Measurements from ENCODE around the gene SIAH3. TPM values are rescaled to one million over a fixed set of nuclear protein-coding genes. Genes with fewer than 3 reads are reported as not detected.

The SIAH3 gene
- total RNA-seq, 4 donors from 2014 or later: under 0.01 to 4.6 (median 0.09) TPM

GRCh38 chr13:45744979-45745378 lies 106.6 kb downstream of the SIAH3 start:
- H3K4me1 ChIP-seq: no peaks in the 10 kb centered on the region
- no peaks in the 10 kb centered on the region for H3K36me3 ChIP-seq
- no peak for TF ChIP-seq POLR2A (IDR thresholded peaks at IDR 0.05)
- no peak for TF ChIP-seq CTCF (IDR thresholded peaks at IDR 0.05)
- no peak for DNase-seq
- H3K27ac ChIP-seq: no peak overlapping the region
- intact Hi-C loops (cut with DNase I; ENCODE audit: low total_unique reads): no loop called here
- no peaks in the 10 kb centered on the region for H3K9me3 ChIP-seq
- H3K4me3 ChIP-seq: no peak overlapping the region
- H3K27me3 ChIP-seq: no peaks in the 10 kb centered on the region

- no peaks in the 10 kb centered on the region for H3K4me1 ChIP-seq
- no peak for TF ChIP-seq POLR2A (IDR thresholded peaks at IDR 0.05)
- no peak overlapping the region for H3K27ac ChIP-seq
- H3K36me3 ChIP-seq: no peaks in the 10 kb centered on the region
- H3K4me3 ChIP-seq: no peak overlapping the region
- intact Hi-C loops (cut with DNase I; ENCODE audit: low total_unique reads): no loop called here
- DNase-seq: no peak
- H3K27me3 ChIP-seq: no peaks in the 10 kb centered on the region
- no peaks in the 10 kb centered on the region for H3K9me3 ChIP-seq
Measured at GRCh38 chr13:45742985-45743384, 108.6 kb downstream of the SIAH3 start.

GRCh38 chr13:45737571-45738017 lies 114.0 kb downstream of the SIAH3 start:
- intact Hi-C loops (cut with DNase I; ENCODE audit: low total_unique reads): no loop called here
- Histone ChIP-seq H3K4me1 (no peaks in the 10 kb centered on the region), H3K27ac (no peak overlapping the region), H3K36me3 (no peaks in the 10 kb centered on the region), H3K27me3 (no peaks in the 10 kb centered on the region), H3K4me3 (no peak overlapping the region), H3K9me3 (no peaks in the 10 kb centered on the region)
- no peak for TF ChIP-seq CTCF (IDR thresholded peaks at IDR 0.05)
- no peak for TF ChIP-seq POLR2A (IDR thresholded peaks at IDR 0.05)
- no peak for DNase-seq

- H3K36me3 ChIP-seq: no peaks in the 10 kb centered on the region
- H3K27ac ChIP-seq: no peak overlapping the region
- no peaks in the 10 kb centered on the region for H3K9me3 ChIP-seq
- no peaks in the 10 kb centered on the region for H3K27me3 ChIP-seq
- no peaks in the 10 kb centered on the region for H3K4me1 ChIP-seq
- DNase-seq: no peak
- no peak overlapping the region for H3K4me3 ChIP-seq
- no peak for TF ChIP-seq CTCF (IDR thresholded peaks at IDR 0.05)
- no peak for TF ChIP-seq POLR2A (IDR thresholded peaks at IDR 0.05)
- intact Hi-C loops (cut with DNase I; ENCODE audit: low total_unique reads): no loop called here
Measured at GRCh38 chr13:45733361-45733760, 118.2 kb downstream of the SIAH3 start.

- Histone ChIP-seq H3K4me3 (no peak overlapping the region), H3K9me3 (no peaks in the 10 kb centered on the region), H3K27me3 (no peaks in the 10 kb centered on the region), H3K27ac (no peak overlapping the region), H3K4me1 (no peaks in the 10 kb centered on the region), H3K36me3 (no peaks in the 10 kb centered on the region)
- DNase-seq: no peak
- intact Hi-C loops (cut with DNase I; ENCODE audit: low total_unique reads): no loop called here
- TF ChIP-seq POLR2A (IDR thresholded peaks at IDR 0.05) (no peak), CTCF (IDR thresholded peaks at IDR 0.05) (no peak)
Measured at GRCh38 chr13:45732916-45733315, 118.6 kb downstream of the SIAH3 start.

- no peak overlapping the region for H3K27ac ChIP-seq
- no peaks in the 10 kb centered on the region for H3K27me3 ChIP-seq
- H3K4me3 ChIP-seq: no peak overlapping the region
- DNase-seq: no peak
- TF ChIP-seq POLR2A (IDR thresholded peaks at IDR 0.05) (no peak), CTCF (IDR thresholded peaks at IDR 0.05) (no peak)
- no peaks in the 10 kb centered on the region for H3K36me3 ChIP-seq
- no peaks in the 10 kb centered on the region for H3K9me3 ChIP-seq
- intact Hi-C loops (cut with DNase I; ENCODE audit: low total_unique reads): no loop called here
- H3K4me1 ChIP-seq: no peaks in the 10 kb centered on the region
Measured at GRCh38 chr13:45731455-45731854, 120.1 kb downstream of the SIAH3 start.
